ENCODE data around the gene PI4K2A.
A peak's percentile ranks its signal among the peaks of the same experiment; 100 is the strongest.

The PI4K2A gene

GRCh38 chr10:97707134-97707861, 66.8 kb downstream of the PI4K2A start:
- DNase-seq (ENCODE audit: low read depth) = no peak

DNA sequence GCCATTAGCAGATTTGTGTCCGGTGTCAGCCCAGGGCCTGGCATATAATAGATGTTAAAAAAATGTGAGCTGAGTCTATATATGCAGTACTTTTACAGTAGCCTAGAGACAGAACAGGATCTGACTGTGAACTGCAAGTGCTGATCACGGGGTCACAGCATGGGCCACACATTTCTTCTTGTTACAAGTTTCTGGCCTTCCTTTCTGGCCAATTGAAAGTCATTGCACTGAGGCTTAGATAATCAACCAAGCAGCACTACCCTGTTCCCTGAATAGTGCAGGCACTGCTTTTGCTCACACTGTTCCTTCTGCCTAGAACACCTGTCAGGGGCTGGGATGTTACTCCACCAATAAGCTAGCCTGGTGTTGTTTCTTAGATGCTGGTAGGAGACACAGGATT, 67.7 kb downstream of the PI4K2A start:
- no peak for DNase-seq (ENCODE audit: low read depth)

GRCh38 chr10:97708976-97709946, 68.8 kb downstream of the PI4K2A start:
- no peak for DNase-seq (ENCODE audit: low read depth)

DNA sequence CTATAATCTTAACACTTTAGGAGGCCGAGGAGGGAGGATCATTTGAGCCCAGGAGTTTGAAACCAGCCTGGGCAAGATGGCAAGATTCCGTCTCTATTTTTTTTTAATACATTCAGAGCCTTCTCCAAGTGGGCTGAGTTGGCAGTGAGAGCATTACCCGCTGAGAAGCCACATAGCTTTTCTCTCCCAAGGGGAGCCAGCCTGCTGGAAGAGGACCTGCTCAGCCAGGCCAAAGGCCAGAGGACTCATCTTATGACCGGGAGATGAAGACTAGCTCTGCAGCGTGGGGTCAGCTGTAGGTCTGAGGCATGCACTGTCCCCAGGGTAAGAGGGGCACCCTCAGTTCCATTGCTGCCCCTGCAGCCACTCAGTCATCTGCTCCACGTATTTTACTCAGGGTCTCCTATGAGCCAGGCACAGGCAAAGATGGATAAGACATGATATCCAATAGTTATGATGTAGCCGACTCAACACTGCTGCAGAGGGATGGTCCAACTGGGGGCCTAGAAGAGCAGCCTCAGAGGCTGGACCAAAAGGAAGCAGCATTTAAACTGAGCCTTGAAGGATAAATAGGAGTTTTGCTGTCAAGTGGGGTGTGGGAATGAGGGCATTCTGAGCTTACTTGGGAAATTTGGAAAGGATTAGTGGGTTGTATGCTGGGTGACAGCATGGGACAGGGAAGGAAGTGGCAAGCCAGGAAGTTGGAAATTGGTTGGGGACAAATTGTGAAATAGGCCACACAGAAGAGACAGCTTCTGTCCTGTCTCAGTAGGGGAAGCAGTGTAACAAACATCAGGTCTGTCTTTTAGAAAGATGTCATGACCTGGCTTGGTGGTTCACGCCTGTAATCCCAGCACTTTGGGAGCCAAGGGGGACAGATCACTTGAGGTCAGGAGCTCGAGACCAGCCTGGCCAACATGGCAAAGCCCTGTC, 71.4 kb downstream of the PI4K2A start:
- DNase-seq (ENCODE audit: low read depth) = no peak

DNA sequence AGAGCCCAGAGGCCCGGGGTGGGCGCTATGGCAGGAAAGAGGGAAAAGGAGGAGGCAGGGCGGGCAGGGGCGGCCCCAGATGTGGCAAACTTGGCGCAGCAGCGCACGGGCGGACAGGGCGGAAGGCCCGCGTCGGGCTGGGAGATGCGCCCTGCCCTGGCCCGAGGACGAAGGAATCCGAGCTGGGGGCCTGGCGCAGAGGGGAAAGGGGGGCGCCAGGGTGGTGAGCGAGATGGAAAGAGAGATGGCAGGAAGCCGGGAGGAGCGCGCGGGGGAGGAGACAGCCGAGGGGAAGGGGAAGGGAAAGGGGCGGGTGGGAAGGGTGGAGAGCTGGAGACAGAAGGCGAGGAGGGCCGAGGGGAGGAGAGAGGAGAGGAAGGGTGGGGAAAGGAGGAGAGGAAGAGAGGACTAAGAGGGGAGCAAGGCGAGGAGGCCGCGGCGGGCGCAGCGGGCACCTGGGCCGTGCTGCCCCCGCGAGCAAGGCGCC, 72.9 kb downstream of the PI4K2A start, which contains the start of gene MARVELD1:
Gene MARVELD1 (plus strand): TSS at position 392 of the 487 bp plus-strand sequence. CDS start 147 bp downstream, outside the sequence.
- DNase-seq (ENCODE audit: low read depth) = no peak

GRCh38 chr10:97713826-97714400, 73.4 kb downstream of the PI4K2A start:
- peak; percentile 24 for DNase-seq (ENCODE audit: low read depth)

GRCh38 chr10:97714401-97715258, 74.2 kb downstream of the PI4K2A start:
- DNase-seq (ENCODE audit: low read depth) = no peak

GRCh38 chr10:97715259-97715874, 74.9 kb downstream of the PI4K2A start:
- no peak for DNase-seq (ENCODE audit: low read depth)

GRCh38 chr10:97717627-97718026, 77.2 kb downstream of the PI4K2A start:
- no peak for DNase-seq (ENCODE audit: low read depth)

DNA sequence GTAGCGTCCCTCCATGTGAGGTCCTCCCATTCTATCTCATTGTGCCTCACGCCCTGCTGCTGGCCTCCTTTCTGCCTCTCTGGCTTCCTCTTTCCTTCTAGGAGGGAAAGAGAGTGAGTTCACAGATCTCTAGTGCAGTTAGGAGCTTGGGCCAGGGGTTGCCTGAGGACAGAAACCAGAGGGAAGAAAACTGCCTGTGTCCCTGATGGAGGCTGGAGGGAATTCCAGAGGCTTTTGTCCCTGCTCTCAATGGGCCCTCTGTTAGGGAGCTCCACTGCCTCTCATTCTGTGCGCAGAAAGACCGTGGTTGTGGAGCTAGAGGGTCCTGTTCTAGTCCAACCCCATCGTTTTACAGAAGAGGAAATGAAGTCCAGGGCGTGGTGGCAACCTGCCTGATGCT, 77.7 kb downstream of the PI4K2A start:
- DNase-seq (ENCODE audit: low read depth) = no peak

DNA sequence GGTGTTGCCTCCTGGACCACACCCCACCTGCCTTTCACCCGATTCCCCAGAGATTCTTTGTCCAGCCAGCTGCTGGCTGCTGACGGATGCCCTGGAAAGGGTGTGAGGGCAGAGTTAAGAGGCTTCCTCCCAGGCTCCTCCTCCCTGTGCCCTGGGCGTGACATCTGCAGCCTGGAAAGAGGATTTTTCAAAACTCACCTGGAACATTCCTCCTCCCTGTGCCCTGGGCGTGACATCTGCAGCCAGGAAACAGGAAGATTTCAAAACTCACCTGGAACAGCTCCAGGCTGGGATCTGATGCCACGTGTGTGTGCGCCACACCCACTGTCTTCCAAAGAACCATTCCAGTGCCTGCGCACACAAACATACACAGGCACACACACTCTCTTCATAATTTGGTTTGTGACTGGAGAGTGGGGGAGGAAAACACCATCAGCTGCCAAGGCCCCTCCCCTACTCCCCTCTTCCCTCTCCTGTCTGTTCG, 78.2 kb downstream of the PI4K2A start:
- DNase-seq (ENCODE audit: low read depth) = no peak

DNA sequence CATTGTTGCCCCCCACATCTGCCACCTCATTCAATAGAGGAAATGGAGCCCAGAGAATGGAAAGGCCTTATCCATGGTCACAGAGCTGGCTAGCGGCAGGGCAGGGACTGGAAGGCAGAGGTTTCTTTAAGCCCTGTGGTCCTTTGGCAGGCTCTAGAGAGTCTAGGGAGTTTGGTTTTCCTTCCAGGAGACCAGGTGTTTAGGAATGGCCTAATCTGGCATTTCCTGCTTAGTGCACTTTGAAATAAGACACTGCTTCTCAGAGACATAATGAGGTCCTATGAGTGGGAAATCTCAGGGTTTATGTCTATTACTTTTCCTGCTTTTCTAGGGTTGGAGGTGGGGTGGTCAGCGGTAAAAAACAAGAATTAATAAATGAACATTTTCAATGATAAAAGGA, 79.1 kb downstream of the PI4K2A start:
- DNase-seq (ENCODE audit: low read depth) = no peak

DNA sequence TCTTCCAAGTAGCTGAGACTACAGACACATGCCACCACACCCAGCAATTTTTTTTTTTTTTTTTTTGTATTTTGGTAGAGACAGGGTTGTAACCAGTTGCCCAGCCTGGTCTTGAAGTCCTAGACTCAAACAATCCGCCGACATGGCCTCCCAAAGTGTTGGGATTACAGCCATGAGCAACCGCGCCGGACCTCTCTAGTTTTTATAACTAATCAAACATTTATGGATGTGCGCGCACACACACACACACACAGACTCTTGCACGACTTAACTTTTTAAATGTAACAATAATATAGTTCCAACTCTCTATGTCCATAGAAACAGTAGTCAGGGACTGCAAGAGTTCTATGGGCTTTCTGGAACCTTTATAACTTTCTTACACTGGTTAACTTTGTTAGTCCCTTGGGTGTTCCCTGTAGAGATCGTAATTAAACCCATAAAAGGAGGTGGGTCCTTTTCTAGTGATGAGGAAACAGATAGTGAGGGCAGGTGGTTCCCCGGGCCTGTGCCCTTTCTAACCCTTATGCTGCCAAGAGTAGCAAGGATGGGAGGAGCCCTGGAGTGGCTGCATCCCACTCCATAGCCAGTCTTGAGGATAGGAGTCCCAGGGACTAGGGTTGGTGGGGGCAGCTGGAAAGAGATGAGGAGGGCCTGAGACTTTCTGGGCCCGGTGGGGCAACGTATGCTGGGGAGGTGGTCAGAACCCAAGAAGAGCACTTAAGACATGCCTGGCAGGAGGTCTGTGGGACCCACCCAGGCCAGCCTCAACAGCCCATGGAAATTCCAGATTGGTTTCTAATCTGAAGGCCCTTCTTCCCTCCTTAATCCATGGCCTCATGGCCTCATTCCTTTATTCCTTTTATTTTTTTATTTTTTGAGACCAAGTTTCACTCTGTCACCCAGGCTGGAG, 81.7 kb downstream of the PI4K2A start:
- DNase-seq (ENCODE audit: low read depth) = no peak

DNA sequence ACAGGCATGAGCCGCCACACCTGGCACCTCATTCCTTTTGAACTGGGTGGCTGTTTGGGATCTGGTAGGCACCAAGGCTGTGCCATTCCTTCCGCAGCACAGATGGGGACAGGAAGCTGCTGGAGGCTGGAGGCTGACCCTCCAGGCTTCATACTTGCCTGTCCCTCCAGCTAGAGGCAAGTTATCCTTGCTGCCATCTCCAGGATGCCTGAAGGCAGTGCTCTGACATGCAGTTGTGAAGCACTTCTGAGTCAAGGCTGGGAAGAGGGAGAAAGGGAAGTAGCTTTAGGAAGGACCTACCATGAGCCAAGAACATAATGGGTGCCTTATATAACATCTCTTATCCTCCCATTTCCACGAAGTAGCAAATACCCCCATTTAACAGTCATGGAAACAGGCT, 82.5 kb downstream of the PI4K2A start:
- DNase-seq (ENCODE audit: low read depth) = no peak

- no peak for DNase-seq (ENCODE audit: low read depth)
Observed at GRCh38 chr10:97724341-97724941, 84.0 kb downstream of the PI4K2A start.
